Germinal center (tissue), 1 donor: Measurements from ENCODE around the gene NCS1.

Source experiments
- DNase-seq: peaks from one replicate; pipeline ENCODE4 v3.0.0; 2012; ENCODE audit warnings: mixed read lengths, low spot score

The NCS1 gene

GRCh38 chr9:130147910-130148309, 24.3 kb upstream of the NCS1 start:
- DNase-seq, result no peak

- DNase-seq, result no peak
Observed at GRCh38 chr9:130149031-130149430, 23.2 kb upstream of the NCS1 start.

GRCh38 chr9:130149654-130150286, 22.4 kb upstream of the NCS1 start:
- no peak for DNase-seq

GRCh38 chr9:130150779-130151382, 21.3 kb upstream of the NCS1 start:
- DNase-seq, result no peak

GRCh38 chr9:130154816-130155215, 17.4 kb upstream of the NCS1 start:
- DNase-seq, result no peak

- no peak for DNase-seq
Observed at GRCh38 chr9:130155647-130156046, 16.6 kb upstream of the NCS1 start.

GRCh38 chr9:130156672-130157071, 15.5 kb upstream of the NCS1 start:
- DNase-seq, result no peak

GRCh38 chr9:130157079-130157478, 15.1 kb upstream of the NCS1 start:
- no peak for DNase-seq

- DNase-seq, result no peak
Observed at GRCh38 chr9:130158001-130158400, 14.2 kb upstream of the NCS1 start.

- no peak for DNase-seq
Observed at GRCh38 chr9:130159057-130159456, 13.1 kb upstream of the NCS1 start.

- no peak for DNase-seq
Observed at GRCh38 chr9:130159915-130160670, 12.1 kb upstream of the NCS1 start.

GRCh38 chr9:130160862-130161470, 11.2 kb upstream of the NCS1 start:
- no peak for DNase-seq

- no peak for DNase-seq
Observed at GRCh38 chr9:130165579-130165978, 6.6 kb upstream of the NCS1 start.

GRCh38 chr9:130166399-130166798, 5.8 kb upstream of the NCS1 start:
- DNase-seq, result no peak

- no peak for DNase-seq
Observed at GRCh38 chr9:130167927-130168326, 4.3 kb upstream of the NCS1 start.

GRCh38 chr9:130171226-130172148, 717 bp upstream of the NCS1 start:
- no peak for DNase-seq

GRCh38 chr9:130172858-130173665, 858 bp downstream of the NCS1 start:
- DNase-seq, result no peak

GRCh38 chr9:130173666-130173983, 1.4 kb downstream of the NCS1 start:
- DNase-seq, result no peak

- DNase-seq, result no peak
Observed at GRCh38 chr9:130174025-130174424, 1.8 kb downstream of the NCS1 start.

- no peak for DNase-seq
Observed at GRCh38 chr9:130174920-130175321, 2.7 kb downstream of the NCS1 start.

- no peak for DNase-seq
Observed at GRCh38 chr9:130175355-130175754, 3.2 kb downstream of the NCS1 start.
